Gastrocnemius medialis (tissue), 4 donors: Measurements from ENCODE around the gene IRAK2. TPM values are rescaled to one million over a fixed set of nuclear protein-coding genes. Genes with fewer than 3 reads are reported as not detected.
A peak's percentile ranks its signal among the peaks of the same experiment; 100 is the strongest.

Experiments used
- ATAC-seq, 2 donors: fragments of 150-250 bp; one replicate each; pipeline ENCODE4 v1.9.1; 2016
- DNase-seq, 2 donors: peaks; one replicate each; pipeline ENCODE4 v3.0.0-alpha.2; 2019
- H3K27ac ChIP-seq, 4 donors: fragments of 200-600 bp; sonication (generic); 1 replicate in 1 of 4; 2 replicates in 3 of 4; pipeline ENCODE4 v1.5.1; 2016 to 2018; ENCODE audit warnings: mild to moderate bottlenecking in 2 of 4, moderate library complexity in 1 of 4
- H3K27me3 ChIP-seq, 3 donors: fragments of 200-600 bp; sonication (generic) in 2 of 3; 1 replicate in 1 of 3; 2 replicates in 2 of 3; pipeline versions ENCODE4 v1.5.1 to v1.6.0; 2016 to 2019; ENCODE audit warnings: mild to moderate bottlenecking in 1 of 3, moderate library complexity in 1 of 3
- H3K36me3 ChIP-seq, 2 donors: fragments of 200-600 bp; sonication (generic) in 1 of 2; one replicate each; pipeline ENCODE4 v1.5.1; 2017 to 2018
- H3K4me1 ChIP-seq, 2 donors: fragments of 200-600 bp; sonication (generic) in 1 of 2; one replicate each; pipeline ENCODE4 v1.5.1; 2016 to 2017; ENCODE audit warnings: mild to moderate bottlenecking in 2 of 2
- H3K4me3 ChIP-seq, 4 donors: fragments of 200-600 bp; sonication (generic) in 3 of 4; 1 replicate in 1 of 4; 2 replicates in 3 of 4; pipeline ENCODE4 v1.5.1; 2016 to 2019; ENCODE audit warnings: mild to moderate bottlenecking in 2 of 4
- H3K9me3 ChIP-seq, 3 donors: fragments of 200-600 bp; sonication (generic) in 2 of 3; 1 replicate in 1 of 3; 2 replicates in 2 of 3; pipeline ENCODE4 v1.5.1; 2016 to 2019
- POLR2A ChIP-seq, 2 donors: fragments of 450-650 bp; IDR thresholded peaks; one replicate each; pipeline ENCODE4 v1.6.1; 2017; ENCODE audit warnings: antibody characterized with exemption in 2 of 2, mild to moderate bottlenecking in 2 of 2, moderate library complexity in 2 of 2
- in situ Hi-C, 4 donors: fragments of 200-750 bp; cut with MboI; loops; one replicate each; pipeline versions ENCODE4 v1.15.0 to v1.8.0; 2017; ENCODE audit warnings: low sequenced_read_pairs in 4 of 4
- intact Hi-C: fragments of 100-400 bp; cut with DNase I; formaldehyde crosslinking; loops from one replicate; pipeline ENCODE4 v1.15.1; 2023; ENCODE audit warnings: low total_unique reads
- total RNA-seq, 4 donors: library from RNA; depleted of rRNA; stranded (reverse); fragments of >200 nt; gene quantifications; one replicate each; pipeline versions ENCODE4 v1.1.0 to v1.2.3, GENCODE V29; 2016
- TF ChIP-seq, protein P1 (sequence below), 5 experiments: fragments of 450-650 bp in 3 of 5; fragments of 200-600 bp in 2 of 5; sonication (generic) in 2 of 5; IDR thresholded peaks in 4 of 5; conservative IDR thresholded peaks in 1 of 5; 1 replicate in 4 of 5; 2 replicates in 1 of 5; pipeline ENCODE4 v1.5.1; 2016 to 2019; ENCODE audit warnings: antibody characterized with exemption in 5 of 5, mild to moderate bottlenecking in 3 of 5, moderate library complexity in 3 of 5

IRAK2 gene
- total RNA-seq, 4 donors from 2014 or later = 21.9 to 42.0 (median 25.8) TPM

DNA sequence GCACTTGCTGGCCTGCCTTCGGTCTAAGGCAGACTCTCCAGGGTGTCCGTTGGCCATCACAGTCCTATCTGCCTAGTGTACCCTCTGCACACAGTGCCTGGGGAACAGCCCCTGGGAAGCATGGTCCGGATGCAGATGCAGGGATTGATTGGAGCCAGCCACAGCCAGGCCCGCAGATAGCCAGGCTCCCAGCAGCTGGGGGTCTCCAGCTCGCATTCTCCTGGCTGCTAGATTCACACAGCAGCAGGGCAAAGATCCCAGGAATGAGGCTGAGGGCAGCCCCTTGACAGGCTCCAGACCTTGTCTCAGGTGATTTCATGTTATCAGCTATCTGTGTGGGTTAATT, 41.4 kb downstream of the IRAK2 start:
- no peak for TF ChIP-seq POLR2A (IDR thresholded peaks at IDR 0.05)
- TF ChIP-seq, protein P1, sequence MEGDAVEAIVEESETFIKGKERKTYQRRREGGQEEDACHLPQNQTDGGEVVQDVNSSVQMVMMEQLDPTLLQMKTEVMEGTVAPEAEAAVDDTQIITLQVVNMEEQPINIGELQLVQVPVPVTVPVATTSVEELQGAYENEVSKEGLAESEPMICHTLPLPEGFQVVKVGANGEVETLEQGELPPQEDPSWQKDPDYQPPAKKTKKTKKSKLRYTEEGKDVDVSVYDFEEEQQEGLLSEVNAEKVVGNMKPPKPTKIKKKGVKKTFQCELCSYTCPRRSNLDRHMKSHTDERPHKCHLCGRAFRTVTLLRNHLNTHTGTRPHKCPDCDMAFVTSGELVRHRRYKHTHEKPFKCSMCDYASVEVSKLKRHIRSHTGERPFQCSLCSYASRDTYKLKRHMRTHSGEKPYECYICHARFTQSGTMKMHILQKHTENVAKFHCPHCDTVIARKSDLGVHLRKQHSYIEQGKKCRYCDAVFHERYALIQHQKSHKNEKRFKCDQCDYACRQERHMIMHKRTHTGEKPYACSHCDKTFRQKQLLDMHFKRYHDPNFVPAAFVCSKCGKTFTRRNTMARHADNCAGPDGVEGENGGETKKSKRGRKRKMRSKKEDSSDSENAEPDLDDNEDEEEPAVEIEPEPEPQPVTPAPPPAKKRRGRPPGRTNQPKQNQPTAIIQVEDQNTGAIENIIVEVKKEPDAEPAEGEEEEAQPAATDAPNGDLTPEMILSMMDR (IDR thresholded peaks at IDR 0.05 in 4 of 5, conservative IDR thresholded peaks at IDR 0.05 in 1 of 5) = no peak
- DNase-seq (no peak), ATAC-seq (peak in 1 of 2 donors; percentile 12)
- H3K27ac ChIP-seq = peak overlapping the region; percentile 81 to 93 (median 88)
- H3K9me3 ChIP-seq = no peaks in the 10 kb centered on the region
- peaks cover 0 to 14% of the 10 kb centered on the region in 2 donors for H3K36me3 ChIP-seq
- H3K4me1 ChIP-seq = peaks cover 30 to 43% of the 10 kb centered on the region in 2 donors
- no peak overlapping the region for H3K4me3 ChIP-seq
- H3K27me3 ChIP-seq = no peaks in the 10 kb centered on the region
- intact Hi-C loops (no loop called here), in situ Hi-C loops (no loop called here)

DNA sequence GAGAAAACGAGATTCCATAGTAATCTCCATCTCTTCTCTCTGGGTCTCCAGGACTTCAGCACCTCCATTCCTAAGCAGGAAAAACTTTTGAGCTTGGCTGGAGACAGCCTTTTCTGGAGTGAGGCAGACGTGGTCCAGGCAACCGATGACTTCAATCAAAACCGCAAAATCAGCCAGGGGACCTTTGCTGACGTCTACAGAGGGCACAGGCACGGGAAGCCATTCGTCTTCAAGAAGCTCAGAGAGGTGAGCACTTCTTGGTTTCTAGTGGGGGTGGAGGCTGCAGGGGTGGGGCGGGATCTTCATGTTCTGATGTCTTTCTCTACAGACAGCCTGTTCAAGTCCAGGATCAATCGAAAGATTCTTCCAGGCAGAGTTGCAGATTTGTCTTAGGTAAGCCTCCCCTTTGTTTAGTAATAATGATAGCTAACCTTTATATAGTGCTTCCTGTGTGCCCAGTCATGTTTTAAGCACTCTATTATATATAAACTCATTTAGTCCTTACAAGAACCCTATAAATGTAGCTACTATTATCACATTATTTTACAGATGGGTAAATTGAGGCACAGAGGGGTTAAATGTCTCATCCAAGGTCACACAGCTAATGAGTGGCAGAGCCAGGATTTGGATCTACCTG, 48.6 kb downstream of the IRAK2 start:
- Histone ChIP-seq H3K4me1 (no peaks in the 10 kb centered on the region), H3K36me3 (peaks cover 0 to 55% of the 10 kb centered on the region in 2 donors), H3K27me3 (no peaks in the 10 kb centered on the region), H3K27ac (no peak overlapping the region), H3K9me3 (no peaks in the 10 kb centered on the region), H3K4me3 (no peak overlapping the region)
- no peak for DNase-seq
- in situ Hi-C loops (no loop called here), intact Hi-C loops (no loop called here)
- ATAC-seq = no peak
- TF ChIP-seq, protein P1 (IDR thresholded peaks at IDR 0.05 in 4 of 5, conservative IDR thresholded peaks at IDR 0.05 in 1 of 5) = no peak
- TF ChIP-seq POLR2A (IDR thresholded peaks at IDR 0.05) = no peak

DNA sequence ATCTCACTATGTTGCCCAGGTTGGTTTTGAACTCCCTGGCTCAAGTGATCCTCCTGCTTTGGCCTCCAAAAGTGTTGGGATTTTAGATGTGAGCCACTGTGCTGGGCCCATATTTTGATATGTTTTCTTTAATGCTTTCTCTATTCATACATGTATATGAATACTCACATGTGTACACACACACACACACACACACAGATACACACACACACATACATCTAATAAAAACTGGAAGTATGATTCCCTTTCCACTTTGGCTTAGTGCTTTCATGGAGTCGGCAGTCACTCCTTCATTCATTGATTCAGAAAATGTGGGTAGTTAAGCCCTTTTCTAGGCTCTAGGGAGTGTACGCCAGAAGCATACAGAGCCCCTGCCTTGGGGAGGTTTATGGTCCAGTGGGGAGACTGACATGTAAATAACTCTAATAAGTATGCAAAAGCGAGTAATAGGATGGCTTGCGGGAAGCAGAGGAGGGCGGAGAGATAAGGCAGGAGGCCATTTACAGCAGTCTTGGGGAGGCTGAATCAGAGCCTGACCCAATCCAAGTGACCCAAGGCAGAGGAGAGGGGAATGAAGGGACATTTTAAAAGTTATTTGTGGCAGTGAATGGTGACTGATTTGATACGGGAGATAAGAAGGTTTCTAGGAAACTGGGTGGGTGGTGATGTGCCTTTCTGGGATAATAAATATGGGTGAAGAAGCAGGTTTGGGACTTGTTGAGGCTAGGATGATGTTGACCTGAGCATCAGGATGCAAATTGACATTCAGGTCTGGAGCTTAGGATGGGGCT, 51.1 kb downstream of the IRAK2 start:
- Histone ChIP-seq H3K4me3 (no peak overlapping the region), H3K4me1 (no peaks in the 10 kb centered on the region), H3K27me3 (no peaks in the 10 kb centered on the region), H3K9me3 (no peaks in the 10 kb centered on the region), H3K27ac (no peak overlapping the region), H3K36me3 (peaks cover 0 to 69% of the 10 kb centered on the region in 2 donors)
- intact Hi-C loops (no loop called here), in situ Hi-C loops (loop anchor here in 1 of 4 donors (5.0 kb wide), 1 partner anchor 48 kb away; no protein-coding TSS in a partner anchor)
- no peak for TF ChIP-seq POLR2A (IDR thresholded peaks at IDR 0.05)
- TF ChIP-seq, protein P1 (IDR thresholded peaks at IDR 0.05 in 4 of 5, conservative IDR thresholded peaks at IDR 0.05 in 1 of 5) = no peak
- ATAC-seq = no peak
- no peak for DNase-seq

DNA sequence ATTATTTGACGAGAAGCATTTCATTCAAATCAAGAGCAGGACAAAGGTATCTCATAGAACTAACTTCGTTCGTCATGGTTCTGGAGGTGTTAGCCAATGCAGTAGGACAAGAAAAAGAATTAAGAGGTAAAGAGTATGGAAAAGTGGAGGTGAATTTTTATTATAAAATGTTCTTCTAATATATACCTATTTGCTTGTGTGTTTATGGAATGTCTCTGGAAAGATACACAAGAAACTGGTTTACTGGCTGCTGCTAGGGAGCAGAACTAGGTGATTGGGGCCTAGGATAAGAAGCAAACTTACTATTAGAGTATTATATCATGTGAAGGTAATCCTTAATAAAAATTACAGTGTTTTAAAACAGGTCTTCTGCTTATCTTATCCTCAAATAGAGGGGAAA, 52.6 kb downstream of the IRAK2 start:
- TF ChIP-seq, protein P1 (IDR thresholded peaks at IDR 0.05 in 4 of 5, conservative IDR thresholded peaks at IDR 0.05 in 1 of 5) = no peak
- no peak for TF ChIP-seq POLR2A (IDR thresholded peaks at IDR 0.05)
- Histone ChIP-seq H3K9me3 (no peaks in the 10 kb centered on the region), H3K27ac (no peak overlapping the region), H3K4me3 (no peak overlapping the region), H3K4me1 (no peaks in the 10 kb centered on the region), H3K27me3 (no peaks in the 10 kb centered on the region), H3K36me3 (peaks cover 0 to 65% of the 10 kb centered on the region in 2 donors)
- in situ Hi-C loops (loop anchor here in 1 of 4 donors (5.0 kb wide), 1 partner anchor 50 kb away; no protein-coding TSS in a partner anchor), intact Hi-C loops (no loop called here)
- no peak for ATAC-seq
- DNase-seq = no peak
